GM12878 (cell line): ENCODE results near the gene UNC45A. TPM values are rescaled to one million over a fixed set of nuclear protein-coding genes. Genes with fewer than 3 reads are reported as not detected.

Experiments used
- ATAC-seq: fragments of 200-7000 bp; cut with Tn5 transposase; 3 replicates; pipeline ENCODE4 v1.9.1; 2020; ENCODE audit warnings: mild to moderate bottlenecking, moderate library complexity
- BruUV-seq: library from RNA; stranded (reverse); fragments of 400-500 nt; replicated peaks from 2 replicates; lab custom pipeline; 2021; lab: Mats Ljungman, UMichigan
- CTCF ChIA-PET: fragments of 300-600 bp; sonication (Branson Sonifier 250); formaldehyde crosslinking; extraction: SDS; loops from one replicate; lab custom pipeline; 2021; ENCODE audit warnings: inconsistent platforms; lab: Yijun Ruan, JAX
- POLR2A ChIA-PET: fragments of 350-600 bp; formaldehyde crosslinking; extraction: SDS; loops from one replicate; lab custom pipeline; 2021; ENCODE audit warnings: inconsistent platforms; lab: Charles Lee
- RAD21 ChIA-PET: fragments of 300-600 bp; sonication (Branson Sonifier 250); formaldehyde crosslinking; loops from one replicate; lab custom pipeline; 2023; ENCODE audit warnings: antibody characterized with exemption; ENCODE audit not compliant: unreplicated experiment; lab: Charles Lee
- SMC1A ChIA-PET: fragments of 300-600 bp; sonication (Branson Sonifier 250); formaldehyde crosslinking; loops from one replicate; lab custom pipeline; 2023; ENCODE audit not compliant: unreplicated experiment, uncharacterized antibody; lab: Charles Lee
- DNase-seq: peaks from one replicate; pipeline ENCODE4 v3.0.0-alpha.2; 2011; ENCODE audit warnings: low read depth, low spot score
- FAIRE-seq: peaks from 3 replicates; lab custom pipeline; 2011; peaks lifted over from hg19 to GRCh38; lab: Jason Lieb, UNC
- H2AFZ ChIP-seq: 2 replicates; pipeline ENCODE4 v1.6.0; 2011; ENCODE audit warnings: low read depth, low read length, control low read depth; ENCODE audit not compliant: control insufficient read depth
- H3K27ac ChIP-seq: 2 replicates; pipeline ENCODE4 v1.5.1; 2011; ENCODE audit warnings: control low read depth; ENCODE audit not compliant: control insufficient read depth, insufficient read depth
- H3K27me3 ChIP-seq, 2 experiments: replicated peaks in 1 of 2; 2 replicates each; pipeline versions ENCODE4 v1.6.0 to v1.6.1; 2011; ENCODE audit warnings: low read length in 1 of 2; ENCODE audit not compliant: control insufficient read depth in 2 of 2, insufficient read depth in 2 of 2
- H3K36me3 ChIP-seq, 2 experiments: 2 replicates each; pipeline ENCODE4 v1.5.1; 2011; ENCODE audit warnings: low read length in 1 of 2; ENCODE audit not compliant: control insufficient read depth in 2 of 2, insufficient read depth in 2 of 2
- H3K4me1 ChIP-seq: 2 replicates; pipeline ENCODE4 v1.6.1; 2011; ENCODE audit warnings: mild to moderate bottlenecking, low read length, moderate library complexity, mixed read lengths; ENCODE audit not compliant: control insufficient read depth, insufficient read depth
- H3K4me2 ChIP-seq: 2 replicates; pipeline ENCODE4 v1.6.0; 2011; ENCODE audit warnings: control low read depth; ENCODE audit not compliant: control insufficient read depth, insufficient read depth
- H3K4me3 ChIP-seq: fragments of 200-600 bp; sonication (generic); 2 replicates; pipeline ENCODE4 v1.5.1; 2016
- H3K79me2 ChIP-seq: 2 replicates; pipeline ENCODE4 v1.6.0; 2011; ENCODE audit warnings: low read length; ENCODE audit not compliant: control insufficient read depth, insufficient read depth
- H3K9ac ChIP-seq: 2 replicates; pipeline ENCODE4 v1.8.0; 2011; ENCODE audit warnings: low read length, control low read depth, mixed read lengths; ENCODE audit not compliant: control insufficient read depth, insufficient read depth
- H3K9me3 ChIP-seq: replicated peaks from 3 replicates; pipeline ENCODE4 v1.5.1; 2011; ENCODE audit warnings: mild to moderate bottlenecking, low read length; ENCODE audit not compliant: control insufficient read depth, insufficient read depth
- H4K20me1 ChIP-seq: 2 replicates; pipeline ENCODE4 v1.6.0; 2011; ENCODE audit not compliant: control insufficient read depth, insufficient read depth
- CBFB ChIP-seq: IDR thresholded peaks from 2 replicates; pipeline ENCODE4 v1.6.1; 2016; ENCODE audit warnings: antibody characterized with exemption, low read depth
- CREB1 ChIP-seq: IDR thresholded peaks from 2 replicates; pipeline ENCODE4 v1.6.1; 2012; ENCODE audit warnings: low read depth, mild to moderate bottlenecking, inconsistent platforms
- FOS ChIP-seq: IDR thresholded peaks from 3 replicates; pipeline ENCODE4 v1.6.1; 2011; ENCODE audit warnings: borderline replicate concordance; ENCODE audit not compliant: insufficient read length; ENCODE audit errors: extremely low read depth
- FOXK2 ChIP-seq: fragments of 450-650 bp; IDR thresholded peaks from 2 replicates; pipeline ENCODE4 v1.6.1; 2017; ENCODE audit warnings: mild to moderate bottlenecking, moderate library complexity
- FOXM1 ChIP-seq: IDR thresholded peaks from 2 replicates; pipeline ENCODE4 v1.6.1; 2012; ENCODE audit warnings: low read depth, mild to moderate bottlenecking, inconsistent platforms, low read length, moderate library complexity
- HDAC6 ChIP-seq: fragments of 200-600 bp; sonication (generic); IDR thresholded peaks from one replicate; pipeline ENCODE4 v1.8.0; 2017; ENCODE audit warnings: antibody characterized with exemption; ENCODE audit not compliant: unreplicated experiment
- NR2C1 ChIP-seq: fragments of 450-650 bp; IDR thresholded peaks from 2 replicates; pipeline ENCODE4 v1.6.1; 2017; ENCODE audit warnings: antibody characterized with exemption, mild to moderate bottlenecking, moderate library complexity
- POU2F2 ChIP-seq: IDR thresholded peaks from 3 replicates; pipeline ENCODE4 v1.6.1; 2011; ENCODE audit warnings: low read depth, mild to moderate bottlenecking, low read length, borderline replicate concordance
- RCOR1 ChIP-seq: conservative IDR thresholded peaks from 2 replicates; pipeline ENCODE4 v1.6.1; 2012; ENCODE audit warnings: low read depth, low read length, improper control_type of control experiment
- SMAD1 ChIP-seq: fragments of 450-650 bp; IDR thresholded peaks from 2 replicates; pipeline ENCODE4 v1.6.1; 2018; ENCODE audit warnings: mild to moderate bottlenecking, low read depth; ENCODE audit not compliant: partially characterized antibody
- STAT3 ChIP-seq: IDR thresholded peaks from 2 replicates; pipeline ENCODE4 v1.6.1; 2011; ENCODE audit warnings: low read depth, low read length, improper control_type of control experiment
- SUPT20H ChIP-seq: IDR thresholded peaks from 2 replicates; pipeline ENCODE4 v1.6.1; 2011; ENCODE audit warnings: low read depth, mild to moderate bottlenecking, low read length, moderate library complexity, borderline replicate concordance; ENCODE audit not compliant: control insufficient read depth
- TBL1XR1 ChIP-seq: IDR thresholded peaks from 2 replicates; pipeline ENCODE4 v1.6.1; 2012; ENCODE audit warnings: low read depth, low read length, improper control_type of control experiment
- YBX1 ChIP-seq: fragments of 450-650 bp; IDR thresholded peaks from 2 replicates; pipeline ENCODE4 v1.6.1; 2016; ENCODE audit warnings: antibody characterized with exemption
- ZNF207 ChIP-seq: fragments of 450-650 bp; IDR thresholded peaks from 2 replicates; pipeline ENCODE4 v1.6.1; 2014; ENCODE audit warnings: antibody characterized with exemption, mild to moderate bottlenecking, borderline replicate concordance
- ZNF622 ChIP-seq: fragments of 450-650 bp; IDR thresholded peaks from 2 replicates; pipeline ENCODE4 v1.6.1; 2017; ENCODE audit warnings: mild to moderate bottlenecking, inconsistent platforms
- WGBS: methylation state at CpG from one replicate; pipeline ENCODE4 v1.1.6; 2016; ENCODE audit warnings: low lambda C conversion rate; ENCODE audit not compliant: insufficient replicate concordance, insufficient coverage; ENCODE audit errors: missing lambda C conversion rate; 5-methylcytosine and 5-hydroxymethylcytosine counted together
- in situ Hi-C: fragments of 300-500 bp; cut with MboI; formaldehyde crosslinking; loops from 9 replicates; pipeline ENCODE4 v1.14.3; 2018; ENCODE audit warnings: mixed read lengths
- intact Hi-C: fragments of 100-400 bp; cut with micrococcal nuclease; formaldehyde crosslinking; loops from one replicate; pipeline ENCODE4 v1.14.2; 2022; ENCODE audit not compliant: unreplicated experiment
- polyA plus RNA-seq, 11 experiments: library from polyadenylated mRNA; depleted of rRNA in 4 of 11; unstranded in 6 of 11; stranded (reverse) in 5 of 11; fragments of >200 nt; fragmentation: Nextera tagmentation in 4 of 11; fragmentation: Illumina TruSeq in 1 of 11; extraction: Ambion mirVana in 4 of 11; extraction: Trizol in 1 of 11; gene quantifications; 1 replicate in 1 of 11; 2 replicates in 10 of 11; pipeline versions ENCODE4 v1.2.1 to v1.2.3, GENCODE V29; 2011 to 2016; ENCODE audit warnings: inconsistent platforms in 2 of 11, missing spikeins in 2 of 11, low read depth in 1 of 11
- total RNA-seq, 4 experiments: library from RNA; depleted of rRNA in 3 of 4; stranded (reverse); fragments of >200 nt in 3 of 4; fragmentation: Illumina TruSeq in 1 of 4; extraction: Trizol in 1 of 4; gene quantifications; 2 replicates each; pipeline versions ENCODE4 v1.2.1 to v1.2.3, GENCODE V29; 2013 to 2021
- TF ChIP-seq, protein P1 (sequence below): fragments of 450-650 bp; IDR thresholded peaks from 2 replicates; pipeline ENCODE4 v1.6.1; 2014; ENCODE audit warnings: mild to moderate bottlenecking
- TF ChIP-seq, protein P2 (sequence below): fragments of 450-650 bp; IDR thresholded peaks from 2 replicates; pipeline ENCODE4 v1.6.1; 2017; ENCODE audit warnings: mild to moderate bottlenecking, moderate library complexity
- TF ChIP-seq, protein P3 (sequence below): IDR thresholded peaks from 2 replicates; pipeline ENCODE4 v1.6.1; 2012; ENCODE audit warnings: low read depth, low read length, improper control_type of control experiment

Gene UNC45A
- total and polyA plus RNA-seq, 10 of the 15 experiments (the other 5 are each of a cell fraction or from before 2014, with no cell fraction given) = 10.3 to 57.8 (median 40.5) TPM

DNA sequence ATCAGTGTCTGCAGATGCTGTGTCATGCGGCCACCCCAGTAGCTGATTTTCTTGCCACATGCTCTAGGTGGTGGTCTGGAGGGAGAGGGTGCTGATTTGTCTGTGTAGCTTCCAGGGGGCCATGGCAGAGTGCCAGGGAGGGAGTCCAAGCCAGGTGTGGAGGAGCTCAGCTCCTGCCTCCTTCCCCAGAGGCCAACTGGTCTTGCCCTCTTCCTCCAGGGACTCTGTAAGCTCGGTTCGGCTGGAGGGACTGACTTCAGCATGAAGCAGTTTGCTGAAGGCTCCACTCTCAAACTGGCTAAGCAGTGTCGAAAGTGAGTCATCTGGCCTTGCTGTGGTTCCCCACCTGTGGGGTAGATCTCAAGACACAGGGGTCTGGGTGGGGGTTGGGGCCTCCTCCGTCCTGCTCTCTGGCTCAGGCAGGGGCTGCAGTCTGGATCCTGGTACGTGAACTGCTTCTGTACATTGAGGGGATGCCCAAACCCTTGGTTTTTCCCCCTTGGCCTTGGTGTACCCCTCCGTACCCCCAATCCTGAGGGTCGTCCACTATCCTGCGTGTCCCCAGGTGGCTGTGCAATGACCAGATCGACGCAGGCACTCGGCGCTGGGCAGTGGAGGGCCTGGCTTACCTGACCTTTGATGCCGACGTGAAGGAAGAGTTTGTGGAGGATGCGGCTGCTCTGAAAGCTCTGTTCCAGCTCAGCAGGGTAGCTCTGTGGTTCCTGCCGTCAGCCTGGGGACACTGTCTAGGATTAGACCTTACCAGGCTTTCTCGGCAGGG lies 12.7 kb downstream of the UNC45A start:
- intact Hi-C loops = no loop called here
- H3K79me2 ChIP-seq = no peaks in the 10 kb centered on the region
- no TSS peak for BruUV-seq
- no peak for ATAC-seq
- peaks cover 18 to 28% of the 10 kb centered on the region in 2 experiments for H3K36me3 ChIP-seq
- no peak for FAIRE-seq
- H3K9ac ChIP-seq = no peak overlapping the region
- no peak overlapping the region for H3K27ac ChIP-seq
- TF ChIP-seq STAT3 (no peak), YBX1 (no peak), SMAD1 (no peak), POU2F2 (no peak), NR2C1 (no peak), ZNF207 (no peak), FOS (no peak), RCOR1 (no peak), ZNF622 (no peak), TBL1XR1 (no peak), CBFB (no peak), HDAC6 (no peak), SUPT20H (no peak), CREB1 (no peak), FOXK2 (no peak), FOXM1 (no peak)
- TF ChIP-seq, protein P1, sequence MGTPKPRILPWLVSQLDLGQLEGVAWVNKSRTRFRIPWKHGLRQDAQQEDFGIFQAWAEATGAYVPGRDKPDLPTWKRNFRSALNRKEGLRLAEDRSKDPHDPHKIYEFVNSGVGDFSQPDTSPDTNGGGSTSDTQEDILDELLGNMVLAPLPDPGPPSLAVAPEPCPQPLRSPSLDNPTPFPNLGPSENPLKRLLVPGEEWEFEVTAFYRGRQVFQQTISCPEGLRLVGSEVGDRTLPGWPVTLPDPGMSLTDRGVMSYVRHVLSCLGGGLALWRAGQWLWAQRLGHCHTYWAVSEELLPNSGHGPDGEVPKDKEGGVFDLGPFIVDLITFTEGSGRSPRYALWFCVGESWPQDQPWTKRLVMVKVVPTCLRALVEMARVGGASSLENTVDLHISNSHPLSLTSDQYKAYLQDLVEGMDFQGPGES = no peak
- TF ChIP-seq, protein P2, sequence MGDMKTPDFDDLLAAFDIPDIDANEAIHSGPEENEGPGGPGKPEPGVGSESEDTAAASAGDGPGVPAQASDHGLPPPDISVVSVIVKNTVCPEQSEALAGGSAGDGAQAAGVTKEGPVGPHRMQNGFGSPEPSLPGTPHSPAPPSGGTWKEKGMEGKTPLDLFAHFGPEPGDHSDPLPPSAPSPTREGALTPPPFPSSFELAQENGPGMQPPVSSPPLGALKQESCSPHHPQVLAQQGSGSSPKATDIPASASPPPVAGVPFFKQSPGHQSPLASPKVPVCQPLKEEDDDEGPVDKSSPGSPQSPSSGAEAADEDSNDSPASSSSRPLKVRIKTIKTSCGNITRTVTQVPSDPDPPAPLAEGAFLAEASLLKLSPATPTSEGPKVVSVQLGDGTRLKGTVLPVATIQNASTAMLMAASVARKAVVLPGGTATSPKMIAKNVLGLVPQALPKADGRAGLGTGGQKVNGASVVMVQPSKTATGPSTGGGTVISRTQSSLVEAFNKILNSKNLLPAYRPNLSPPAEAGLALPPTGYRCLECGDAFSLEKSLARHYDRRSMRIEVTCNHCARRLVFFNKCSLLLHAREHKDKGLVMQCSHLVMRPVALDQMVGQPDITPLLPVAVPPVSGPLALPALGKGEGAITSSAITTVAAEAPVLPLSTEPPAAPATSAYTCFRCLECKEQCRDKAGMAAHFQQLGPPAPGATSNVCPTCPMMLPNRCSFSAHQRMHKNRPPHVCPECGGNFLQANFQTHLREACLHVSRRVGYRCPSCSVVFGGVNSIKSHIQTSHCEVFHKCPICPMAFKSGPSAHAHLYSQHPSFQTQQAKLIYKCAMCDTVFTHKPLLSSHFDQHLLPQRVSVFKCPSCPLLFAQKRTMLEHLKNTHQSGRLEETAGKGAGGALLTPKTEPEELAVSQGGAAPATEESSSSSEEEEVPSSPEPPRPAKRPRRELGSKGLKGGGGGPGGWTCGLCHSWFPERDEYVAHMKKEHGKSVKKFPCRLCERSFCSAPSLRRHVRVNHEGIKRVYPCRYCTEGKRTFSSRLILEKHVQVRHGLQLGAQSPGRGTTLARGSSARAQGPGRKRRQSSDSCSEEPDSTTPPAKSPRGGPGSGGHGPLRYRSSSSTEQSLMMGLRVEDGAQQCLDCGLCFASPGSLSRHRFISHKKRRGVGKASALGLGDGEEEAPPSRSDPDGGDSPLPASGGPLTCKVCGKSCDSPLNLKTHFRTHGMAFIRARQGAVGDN = no peak
- TF ChIP-seq, protein P3, sequence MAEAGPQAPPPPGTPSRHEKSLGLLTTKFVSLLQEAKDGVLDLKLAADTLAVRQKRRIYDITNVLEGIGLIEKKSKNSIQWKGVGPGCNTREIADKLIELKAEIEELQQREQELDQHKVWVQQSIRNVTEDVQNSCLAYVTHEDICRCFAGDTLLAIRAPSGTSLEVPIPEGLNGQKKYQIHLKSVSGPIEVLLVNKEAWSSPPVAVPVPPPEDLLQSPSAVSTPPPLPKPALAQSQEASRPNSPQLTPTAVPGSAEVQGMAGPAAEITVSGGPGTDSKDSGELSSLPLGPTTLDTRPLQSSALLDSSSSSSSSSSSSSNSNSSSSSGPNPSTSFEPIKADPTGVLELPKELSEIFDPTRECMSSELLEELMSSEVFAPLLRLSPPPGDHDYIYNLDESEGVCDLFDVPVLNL = no peak
- in situ Hi-C loops = no loop called here
- H4K20me1 ChIP-seq = no peaks in the 10 kb centered on the region
- no peak overlapping the region for H3K4me2 ChIP-seq
- DNase-seq = no peak
- no peaks in the 10 kb centered on the region for H3K4me1 ChIP-seq
- ChIA-PET SMC1A (no interaction called here), CTCF (interaction anchor here (0.5 kb wide), 1 partner anchor 56 kb away, joined by 3 read pairs; no protein-coding TSS in a partner anchor), POLR2A (interaction anchor here (0.6 to 0.7 kb wide), 2 partner anchors 7 to 31 kb away, joined by 4 to 5 read pairs; no protein-coding TSS in a partner anchor), RAD21 (no interaction called here)
- no peak overlapping the region for H3K4me3 ChIP-seq
- no peaks in the 10 kb centered on the region for H3K27me3 ChIP-seq
- H3K9me3 ChIP-seq = no peaks in the 10 kb centered on the region
- H2AFZ ChIP-seq = no peak overlapping the region
- 81% methylated on average over 18 of the region's 18 CpGs for WGBS
